ENCODE measurements around the gene MAP3K14. TPM values are rescaled to one million over a fixed set of nuclear protein-coding genes. Genes with fewer than 3 reads are reported as not detected.

The MAP3K14 gene
- total RNA-seq, 1 experiment from 2014 or later = 16.4 TPM

- no peak for TF ChIP-seq EZH2phosphoT487 (IDR thresholded peaks at IDR 0.05; ENCODE audit: borderline replicate concordance)
- TF ChIP-seq RAD21 (IDR thresholded peaks at IDR 0.05; ENCODE audit: low read depth) = no peak
- no peak for TF ChIP-seq EZH2 (IDR thresholded peaks at IDR 0.05)
- TF ChIP-seq ZNF274 (IDR thresholded peaks at IDR 0.05; ENCODE audit: low read depth, low read length) = no peak
- TF ChIP-seq ATF3 (IDR thresholded peaks at IDR 0.05) = no peak
- no peak for TF ChIP-seq ZFX (IDR thresholded peaks at IDR 0.05)
- TF ChIP-seq REST (IDR thresholded peaks at IDR 0.05; ENCODE audit: low read depth) = no peak
- no peak for TF ChIP-seq ELF1 (IDR thresholded peaks at IDR 0.05; ENCODE audit: borderline replicate concordance, low read depth)
- TF ChIP-seq CEBPB (IDR thresholded peaks at IDR 0.05; ENCODE audit: low read depth) = no peak
- no peak for TF ChIP-seq SIN3A (IDR thresholded peaks at IDR 0.05; ENCODE audit: low read depth)
- TF ChIP-seq JUND (IDR thresholded peaks at IDR 0.05) = no peak
- TF ChIP-seq YY1 (IDR thresholded peaks at IDR 0.05; ENCODE audit: extremely low read depth, insufficient replicate concordance, low read depth, low read length) = no peak
- no peak for TF ChIP-seq POLR2AphosphoS5 (IDR thresholded peaks at IDR 0.05; ENCODE audit: low read depth, low read length)
- no peak for TF ChIP-seq CBX3 (IDR thresholded peaks at IDR 0.05; ENCODE audit: low read depth)
- POLR2A ChIA-PET = no interaction called here
- CTCF ChIA-PET = no interaction called here
- no peaks in the 10 kb centered on the region for H4K20me1 ChIP-seq (ENCODE audit: insufficient read depth)
- no peak overlapping the region for H3K4me3 ChIP-seq (replicated peaks in 1 of 2; ENCODE audit: low read depth in 1 of 2, low read length in 2 of 2)
- H3K9ac ChIP-seq (ENCODE audit: low read length) = no peak overlapping the region
- H3K4me2 ChIP-seq (ENCODE audit: low read length) = no peak overlapping the region
- H3K27ac ChIP-seq (ENCODE audit: low read depth, low read length) = no peak overlapping the region
- H3K9me2 ChIP-seq (ENCODE audit: insufficient read depth) = no peaks in the 10 kb centered on the region
- no TSS peak for BruUV-seq (replicated peaks)
- H3K36me3 ChIP-seq (ENCODE audit: control insufficient read depth in 1 of 2, insufficient read depth in 2 of 2, low read length in 2 of 2) = no peaks in the 10 kb centered on the region
- intact Hi-C loops (cut with micrococcal nuclease) = no loop called here
- DNase-seq (ENCODE audit: low read depth, low spot score) (no peak), ATAC-seq (no peak)
- H3K9me3 ChIP-seq (ENCODE audit: control insufficient read depth in 1 of 2, insufficient read depth in 1 of 2, low read depth in 1 of 2, low read length in 2 of 2) = no peaks in the 10 kb centered on the region
- no peak overlapping the region for H2AFZ ChIP-seq (ENCODE audit: low read depth, low read length, poor library complexity, severe bottlenecking)
- no peaks in the 10 kb centered on the region for H3K27me3 ChIP-seq (ENCODE audit: insufficient read depth, low read length)
- H3K79me2 ChIP-seq (ENCODE audit: insufficient read depth, low read length) = no peaks in the 10 kb centered on the region
- RAD21 ChIA-PET (ENCODE audit: low non-redundant PET in 1 of 2, low total read pairs in 2 of 2, uncharacterized antibody in 2 of 2, unreplicated experiment in 2 of 2) = no interaction called here
- peaks cover 6 to 14% of the 10 kb centered on the region in 2 experiments for H3K4me1 ChIP-seq (ENCODE audit: control insufficient read depth in 1 of 2, insufficient read depth in 2 of 2, low read length in 2 of 2)
Measured at GRCh38 chr17:45335721-45336120, 18.9 kb upstream of the MAP3K14 start.

Measured in HCT116 (cell line).